ENCODE results near the gene IL22RA2. TPM values are rescaled to one million over a fixed set of nuclear protein-coding genes. Genes with fewer than 3 reads are reported as not detected.

IL22RA2 gene
- polyA plus RNA-seq, 3 donors = not detected

- no CpG with 5 or more reads among the region's 3 CpGs for WGBS (ENCODE audit: insufficient coverage)
- H3K27ac Mint-ChIP-seq = no peak overlapping the region
- H3K36me3 ChIP-seq (replicated peaks in 1 of 2; ENCODE audit: control insufficient read depth in 1 of 2, insufficient read depth in 2 of 2, low read length in 2 of 2) = no peaks in the 10 kb centered on the region
- no peaks in the 10 kb centered on the region for H4K20me1 ChIP-seq (ENCODE audit: insufficient read depth, low read length)
- H3K4me3 ChIP-seq (replicated peaks in 1 of 3; ENCODE audit: low read depth in 2 of 3, low read length in 3 of 3) = no peak overlapping the region
- no peak overlapping the region for H3K9ac ChIP-seq (ENCODE audit: insufficient read depth, low read length, poor library complexity, severe bottlenecking)
- H3K9me3 ChIP-seq (replicated peaks in 1 of 2; ENCODE audit: control insufficient read depth in 1 of 2, insufficient read depth in 1 of 2, low read length in 2 of 2) = no peaks in the 10 kb centered on the region
- no peak overlapping the region for H3K27ac ChIP-seq (ENCODE audit: low read depth in 1 of 2, low read length in 2 of 2)
- no peaks in the 10 kb centered on the region for H3K4me1 Mint-ChIP-seq
- no peak for DNase-seq
- H3K4me1 ChIP-seq (ENCODE audit: control insufficient read depth in 1 of 2, insufficient read depth in 2 of 2, low read length in 2 of 2) = no peaks in the 10 kb centered on the region
- H3K4me3 Mint-ChIP-seq = no peak overlapping the region
- TF ChIP-seq, protein P1, sequence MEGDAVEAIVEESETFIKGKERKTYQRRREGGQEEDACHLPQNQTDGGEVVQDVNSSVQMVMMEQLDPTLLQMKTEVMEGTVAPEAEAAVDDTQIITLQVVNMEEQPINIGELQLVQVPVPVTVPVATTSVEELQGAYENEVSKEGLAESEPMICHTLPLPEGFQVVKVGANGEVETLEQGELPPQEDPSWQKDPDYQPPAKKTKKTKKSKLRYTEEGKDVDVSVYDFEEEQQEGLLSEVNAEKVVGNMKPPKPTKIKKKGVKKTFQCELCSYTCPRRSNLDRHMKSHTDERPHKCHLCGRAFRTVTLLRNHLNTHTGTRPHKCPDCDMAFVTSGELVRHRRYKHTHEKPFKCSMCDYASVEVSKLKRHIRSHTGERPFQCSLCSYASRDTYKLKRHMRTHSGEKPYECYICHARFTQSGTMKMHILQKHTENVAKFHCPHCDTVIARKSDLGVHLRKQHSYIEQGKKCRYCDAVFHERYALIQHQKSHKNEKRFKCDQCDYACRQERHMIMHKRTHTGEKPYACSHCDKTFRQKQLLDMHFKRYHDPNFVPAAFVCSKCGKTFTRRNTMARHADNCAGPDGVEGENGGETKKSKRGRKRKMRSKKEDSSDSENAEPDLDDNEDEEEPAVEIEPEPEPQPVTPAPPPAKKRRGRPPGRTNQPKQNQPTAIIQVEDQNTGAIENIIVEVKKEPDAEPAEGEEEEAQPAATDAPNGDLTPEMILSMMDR (IDR thresholded peaks at IDR 0.05) = no peak
- intact Hi-C loops (cut with micrococcal nuclease) = no loop called here
- H3K36me3 Mint-ChIP-seq = no peaks in the 10 kb centered on the region
- no peaks in the 10 kb centered on the region for H3K27me3 ChIP-seq (ENCODE audit: control insufficient read depth in 2 of 2, insufficient read depth in 2 of 2, low read length in 2 of 2)
- H3K9me3 Mint-ChIP-seq = peaks cover 0 to 19% (median 5%) of the 10 kb centered on the region in 7 donors
- H3K4me2 ChIP-seq (replicated peaks; ENCODE audit: extremely low read depth, low read length, poor library complexity, severe bottlenecking) = no peak overlapping the region
- H3K27me3 Mint-ChIP-seq (ENCODE audit: low read depth in 3 of 3) = peaks cover 0 to 2% (median 1%) of the 10 kb centered on the region in 3 donors
- no peak overlapping the region for H2AFZ ChIP-seq (ENCODE audit: insufficient read depth, low read depth, low read length, poor library complexity, severe bottlenecking)
- no peaks in the 10 kb centered on the region for H3K79me2 ChIP-seq (ENCODE audit: insufficient read depth, low read length)
Measured at GRCh38 chr6:137104926-137105325, 68.5 kb downstream of the IL22RA2 start.

GRCh38 chr6:137102851-137103492 is 70.5 kb downstream of the IL22RA2 start:
- peaks cover 0 to 14% (median 4%) of the 10 kb centered on the region in 7 donors for H3K9me3 Mint-ChIP-seq
- DNase-seq = no peak
- no peak overlapping the region for H3K4me3 Mint-ChIP-seq
- Histone ChIP-seq H3K9ac (ENCODE audit: insufficient read depth, low read length, poor library complexity, severe bottlenecking) (no peak overlapping the region), H3K4me2 (replicated peaks; ENCODE audit: extremely low read depth, low read length, poor library complexity, severe bottlenecking) (no peak overlapping the region), H3K36me3 (replicated peaks in 1 of 2; ENCODE audit: control insufficient read depth in 1 of 2, insufficient read depth in 2 of 2, low read length in 2 of 2) (no peaks in the 10 kb centered on the region), H3K4me1 (ENCODE audit: control insufficient read depth in 1 of 2, insufficient read depth in 2 of 2, low read length in 2 of 2) (no peaks in the 10 kb centered on the region), H3K27me3 (ENCODE audit: control insufficient read depth in 2 of 2, insufficient read depth in 2 of 2, low read length in 2 of 2) (no peaks in the 10 kb centered on the region), H3K4me3 (replicated peaks in 1 of 3; ENCODE audit: low read depth in 2 of 3, low read length in 3 of 3) (no peak overlapping the region), H3K9me3 (replicated peaks in 1 of 2; ENCODE audit: control insufficient read depth in 1 of 2, insufficient read depth in 1 of 2, low read length in 2 of 2) (no peaks in the 10 kb centered on the region), H4K20me1 (ENCODE audit: insufficient read depth, low read length) (no peaks in the 10 kb centered on the region), H3K79me2 (ENCODE audit: insufficient read depth, low read length) (no peaks in the 10 kb centered on the region), H2AFZ (ENCODE audit: insufficient read depth, low read depth, low read length, poor library complexity, severe bottlenecking) (no peak overlapping the region), H3K27ac (ENCODE audit: low read depth in 1 of 2, low read length in 2 of 2) (no peak overlapping the region)
- H3K27me3 Mint-ChIP-seq (ENCODE audit: low read depth in 3 of 3) = peaks cover 0 to 2% (median 1%) of the 10 kb centered on the region in 3 donors
- no peaks in the 10 kb centered on the region for H3K4me1 Mint-ChIP-seq
- TF ChIP-seq, protein P1 (IDR thresholded peaks at IDR 0.05) = no peak
- intact Hi-C loops (cut with micrococcal nuclease) = no loop called here
- peak overlapping the region in 1 of 7 donors; percentile 84 for H3K27ac Mint-ChIP-seq
- H3K36me3 Mint-ChIP-seq = no peaks in the 10 kb centered on the region

Measured in CD14-positive monocyte (primary cell).